Astrocyte (in vitro differentiated cells and primary cell): ENCODE results near the gene TRIM4.
"Not testable (repeated sequence)": the region's sequence is repeated elsewhere in the genome, so short reads cannot be mapped to it uniquely, and the experiment has no call there.

ENCODE experiments used
- EZH2 ChIP-seq: IDR thresholded peaks from 2 replicates; pipeline ENCODE4 v1.6.1; 2012; ENCODE audit warnings: mild to moderate bottlenecking, low read length, inconsistent platforms; ENCODE audit not compliant: insufficient read depth
- TF ChIP-seq, protein P1 (sequence below): IDR thresholded peaks from 2 replicates; pipeline ENCODE4 v1.5.1; 2011; ENCODE audit warnings: low read depth, mild to moderate bottlenecking, inconsistent platforms, low read length, moderate library complexity; ENCODE audit not compliant: insufficient read depth

- TF ChIP-seq, protein P1, sequence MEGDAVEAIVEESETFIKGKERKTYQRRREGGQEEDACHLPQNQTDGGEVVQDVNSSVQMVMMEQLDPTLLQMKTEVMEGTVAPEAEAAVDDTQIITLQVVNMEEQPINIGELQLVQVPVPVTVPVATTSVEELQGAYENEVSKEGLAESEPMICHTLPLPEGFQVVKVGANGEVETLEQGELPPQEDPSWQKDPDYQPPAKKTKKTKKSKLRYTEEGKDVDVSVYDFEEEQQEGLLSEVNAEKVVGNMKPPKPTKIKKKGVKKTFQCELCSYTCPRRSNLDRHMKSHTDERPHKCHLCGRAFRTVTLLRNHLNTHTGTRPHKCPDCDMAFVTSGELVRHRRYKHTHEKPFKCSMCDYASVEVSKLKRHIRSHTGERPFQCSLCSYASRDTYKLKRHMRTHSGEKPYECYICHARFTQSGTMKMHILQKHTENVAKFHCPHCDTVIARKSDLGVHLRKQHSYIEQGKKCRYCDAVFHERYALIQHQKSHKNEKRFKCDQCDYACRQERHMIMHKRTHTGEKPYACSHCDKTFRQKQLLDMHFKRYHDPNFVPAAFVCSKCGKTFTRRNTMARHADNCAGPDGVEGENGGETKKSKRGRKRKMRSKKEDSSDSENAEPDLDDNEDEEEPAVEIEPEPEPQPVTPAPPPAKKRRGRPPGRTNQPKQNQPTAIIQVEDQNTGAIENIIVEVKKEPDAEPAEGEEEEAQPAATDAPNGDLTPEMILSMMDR, result not testable (repeated sequence)
- not testable (repeated sequence) for TF ChIP-seq EZH2
Observed at GRCh38 chr7:99935009-99935408, 15.7 kb upstream of the TRIM4 start.
